B cell (primary cell): ENCODE measurements around the gene OR2B3. TPM values are rescaled to one million over a fixed set of nuclear protein-coding genes. Genes with fewer than 3 reads are reported as not detected.

ENCODE experiments used
- ATAC-seq: fragments of 200-7000 bp; cut with Tn5 transposase; one replicate; pipeline ENCODE4 v1.10.0; 2021; ENCODE audit warnings: low read depth, mild to moderate bottlenecking, moderate number of reproducible peaks, moderate library complexity
- CTCF ChIA-PET: fragments of 350-600 bp; sonication (Branson Sonifier 250); formaldehyde crosslinking; loops from one replicate; lab custom pipeline; 2021; ENCODE audit warnings: antibody characterized with exemption, inconsistent platforms; lab: Charles Lee
- POLR2A ChIA-PET: fragments of 350-600 bp; sonication (Branson Sonifier 250); formaldehyde crosslinking; loops from one replicate; lab custom pipeline; 2021; ENCODE audit warnings: antibody characterized with exemption; lab: Charles Lee
- DNase-seq: peaks from one replicate; pipeline ENCODE4 v3.0.0; 2013
- H2AFZ ChIP-seq: 2 replicates; pipeline ENCODE4 v1.6.1; 2012; ENCODE audit warnings: mild to moderate bottlenecking, low read depth, low read length; ENCODE audit not compliant: insufficient read depth, poor library complexity, severe bottlenecking
- H3K27ac ChIP-seq, 2 donors: 1 replicate in 1 of 2; 2 replicates in 1 of 2; pipeline ENCODE4 v1.5.1; 2012 to 2013; ENCODE audit warnings: low read length in 2 of 2, mild to moderate bottlenecking in 2 of 2, moderate library complexity in 1 of 2
- H3K27me3 ChIP-seq, 4 experiments: fragments of 200-600 bp in 1 of 4; sonication (generic) in 1 of 4; replicated peaks in 1 of 4; 1 replicate in 2 of 4; 2 replicates in 2 of 4; pipeline versions ENCODE4 v1.6.1 to v1.7.0; 2013 to 2016; ENCODE audit warnings: low read length in 3 of 4, mild to moderate bottlenecking in 2 of 4, mixed read lengths in 1 of 4, moderate library complexity in 1 of 4; ENCODE audit not compliant: insufficient read depth in 4 of 4, control insufficient read depth in 3 of 4; ENCODE audit errors: control extremely low read depth in 1 of 4
- H3K36me3 ChIP-seq, 2 experiments: replicated peaks in 1 of 2; 1 replicate in 1 of 2; 2 replicates in 1 of 2; pipeline versions ENCODE4 v1.6.1 to v1.7.1; 2013; ENCODE audit warnings: low read length in 1 of 2; ENCODE audit not compliant: insufficient read depth in 2 of 2, control insufficient read depth in 1 of 2; ENCODE audit errors: control extremely low read depth in 1 of 2, extremely low read depth in 1 of 2
- H3K4me1 ChIP-seq, 2 donors: fragments of 200-600 bp in 1 of 2; sonication (generic) in 1 of 2; 1 replicate in 1 of 2; 2 replicates in 1 of 2; pipeline versions ENCODE4 v1.5.1 to v1.6.1; 2013 to 2017; ENCODE audit warnings: low read length in 2 of 2; ENCODE audit not compliant: control insufficient read depth in 2 of 2, insufficient read depth in 2 of 2
- H3K4me2 ChIP-seq: replicated peaks from 2 replicates; pipeline ENCODE3; 2012; ENCODE audit warnings: mild to moderate bottlenecking, low read depth, low read length; ENCODE audit not compliant: poor library complexity, severe bottlenecking
- H3K4me3 ChIP-seq, 5 experiments: fragments of 200-600 bp in 1 of 5; sonication (generic) in 1 of 5; 1 replicate in 3 of 5; 2 replicates in 2 of 5; pipeline versions ENCODE4 v1.5.1 to v1.7.0; 2011 to 2016; ENCODE audit warnings: low read length in 4 of 5, mild to moderate bottlenecking in 4 of 5, low read depth in 2 of 5, control low read depth in 1 of 5, moderate library complexity in 1 of 5; ENCODE audit not compliant: insufficient read depth in 1 of 5; ENCODE audit errors: control extremely low read depth in 1 of 5, extremely low read depth in 1 of 5
- H3K79me2 ChIP-seq: fragments of 200-600 bp; sonication (generic); one replicate; pipeline ENCODE4 v1.6.0; 2016; ENCODE audit warnings: low read length; ENCODE audit not compliant: control insufficient read depth, insufficient read depth
- H3K9ac ChIP-seq: fragments of 200-600 bp; sonication (generic); 2 replicates; pipeline ENCODE4 v1.6.1; 2017; ENCODE audit warnings: mild to moderate bottlenecking, low read length, moderate library complexity
- H3K9me3 ChIP-seq, 3 donors: one replicate each; pipeline versions ENCODE4 v1.6.1 to v1.7.1; 2013; ENCODE audit warnings: low read length in 2 of 3; ENCODE audit not compliant: control insufficient read depth in 2 of 3, insufficient read depth in 1 of 3; ENCODE audit errors: control extremely low read depth in 1 of 3
- H4K20me1 ChIP-seq: 2 replicates; pipeline ENCODE4 v1.6.0; 2012; ENCODE audit warnings: mild to moderate bottlenecking, low read length; ENCODE audit not compliant: insufficient read depth, control insufficient read depth, poor library complexity, severe bottlenecking
- H3K27ac Mint-ChIP-seq: one replicate; pipeline ENCODE4 v1.8.0; 2021; ENCODE audit warnings: mixed read lengths
- H3K27me3 Mint-ChIP-seq: one replicate; pipeline ENCODE4 v1.8.0; 2021; ENCODE audit warnings: mixed read lengths
- H3K4me1 Mint-ChIP-seq: one replicate; pipeline ENCODE4 v1.8.0; 2021; ENCODE audit warnings: mixed read lengths
- H3K4me3 Mint-ChIP-seq: one replicate; pipeline ENCODE4 v1.8.0; 2021; ENCODE audit warnings: mixed read lengths
- H3K9me3 Mint-ChIP-seq: one replicate; pipeline ENCODE4 v1.8.0; 2022; ENCODE audit warnings: mixed read lengths; ENCODE audit not compliant: insufficient read depth
- EZH2 ChIP-seq: IDR thresholded peaks from 2 replicates; pipeline ENCODE4 v1.6.1; 2012; ENCODE audit warnings: borderline replicate concordance, low read depth, mild to moderate bottlenecking, moderate library complexity, low read length; ENCODE audit not compliant: insufficient read depth, poor library complexity, severe bottlenecking
- WGBS: methylation state at CpG from one replicate; pipeline ENCODE4 v1.1.5; 2013; ENCODE audit warnings: missing lambda C conversion rate; ENCODE audit not compliant: insufficient coverage; 5-methylcytosine and 5-hydroxymethylcytosine counted together
- intact Hi-C: fragments of 100-400 bp; cut with micrococcal nuclease; formaldehyde crosslinking; loops from one replicate; pipeline ENCODE4 v1.10.0; 2022
- polyA plus RNA-seq: library from polyadenylated mRNA; depleted of rRNA; stranded (reverse); fragments of >200 nt; gene quantifications from 2 replicates; pipeline ENCODE4 v1.2.3, GENCODE V29; 2012
- total RNA-seq, 2 donors: library from RNA; stranded (reverse); fragments of 120-200 nt in 1 of 2; gene quantifications; 1 replicate in 1 of 2; 2 replicates in 1 of 2; pipeline versions ENCODE4 v1.2.3 to v1.2.4, GENCODE V29; 2013 to 2022
- TF ChIP-seq, protein P1 (sequence below): fragments of 200-600 bp; IDR thresholded peaks from one replicate; pipeline ENCODE4 v1.8.0; 2022; ENCODE audit warnings: antibody characterized with exemption, mild to moderate bottlenecking

OR2B3 gene
- total and polyA plus RNA-seq, 2 donors (not counting 1 experiment from before 2014, with no cell fraction given) = not detected

GRCh38 chr6:29071831-29072723 lies 15.0 kb downstream of the OR2B3 start:
- H3K9me3 Mint-ChIP-seq = peaks cover 5% of the 10 kb centered on the region
- TF ChIP-seq EZH2 = no peak
- TF ChIP-seq, protein P1, sequence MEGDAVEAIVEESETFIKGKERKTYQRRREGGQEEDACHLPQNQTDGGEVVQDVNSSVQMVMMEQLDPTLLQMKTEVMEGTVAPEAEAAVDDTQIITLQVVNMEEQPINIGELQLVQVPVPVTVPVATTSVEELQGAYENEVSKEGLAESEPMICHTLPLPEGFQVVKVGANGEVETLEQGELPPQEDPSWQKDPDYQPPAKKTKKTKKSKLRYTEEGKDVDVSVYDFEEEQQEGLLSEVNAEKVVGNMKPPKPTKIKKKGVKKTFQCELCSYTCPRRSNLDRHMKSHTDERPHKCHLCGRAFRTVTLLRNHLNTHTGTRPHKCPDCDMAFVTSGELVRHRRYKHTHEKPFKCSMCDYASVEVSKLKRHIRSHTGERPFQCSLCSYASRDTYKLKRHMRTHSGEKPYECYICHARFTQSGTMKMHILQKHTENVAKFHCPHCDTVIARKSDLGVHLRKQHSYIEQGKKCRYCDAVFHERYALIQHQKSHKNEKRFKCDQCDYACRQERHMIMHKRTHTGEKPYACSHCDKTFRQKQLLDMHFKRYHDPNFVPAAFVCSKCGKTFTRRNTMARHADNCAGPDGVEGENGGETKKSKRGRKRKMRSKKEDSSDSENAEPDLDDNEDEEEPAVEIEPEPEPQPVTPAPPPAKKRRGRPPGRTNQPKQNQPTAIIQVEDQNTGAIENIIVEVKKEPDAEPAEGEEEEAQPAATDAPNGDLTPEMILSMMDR = peak; percentile 40
- no peak overlapping the region for H3K27ac Mint-ChIP-seq
- no peak overlapping the region for H3K4me3 Mint-ChIP-seq
- Histone ChIP-seq H4K20me1 (no peaks in the 10 kb centered on the region), H3K36me3 (no peaks in the 10 kb centered on the region), H3K4me2 (no peak overlapping the region), H3K79me2 (no peaks in the 10 kb centered on the region), H3K9ac (no peak overlapping the region), H2AFZ (no peak overlapping the region), H3K9me3 (no peaks in the 10 kb centered on the region), H3K4me1 (no peaks in the 10 kb centered on the region), H3K27me3 (peaks cover 0 to 9% (median 2%) of the 10 kb centered on the region in 4 experiments), H3K4me3 (no peak overlapping the region), H3K27ac (no peak overlapping the region)
- H3K27me3 Mint-ChIP-seq = peaks cover 24% of the 10 kb centered on the region
- no peak for ATAC-seq
- 43% methylated on average over 5 of the region's 9 CpGs for WGBS
- CTCF ChIA-PET = no interaction called here
- H3K4me1 Mint-ChIP-seq = no peaks in the 10 kb centered on the region
- intact Hi-C loops = no loop called here
- DNase-seq = peak; percentile 17
- POLR2A ChIA-PET = no interaction called here

DNA sequence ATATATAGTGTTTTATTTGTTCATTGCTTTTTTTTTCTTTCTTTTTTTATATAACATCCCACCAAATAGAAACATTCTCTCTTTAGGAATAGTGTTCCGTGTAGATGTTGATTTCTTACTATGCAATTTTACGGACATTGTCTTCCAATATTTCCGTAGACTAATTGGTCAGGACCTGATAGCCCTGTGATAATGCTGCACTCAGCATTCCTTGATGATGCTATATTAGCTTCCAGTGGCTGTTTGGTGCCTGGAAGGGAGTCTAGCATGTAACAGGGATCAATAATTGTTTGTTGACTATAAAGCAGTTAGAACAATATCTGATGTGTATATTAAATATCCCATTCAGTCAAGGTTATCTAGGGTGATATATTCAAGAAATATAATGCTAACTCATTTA lies 35.4 kb downstream of the OR2B3 start:
- H3K4me1 Mint-ChIP-seq = no peaks in the 10 kb centered on the region
- H3K9me3 ChIP-seq = no peaks in the 10 kb centered on the region
- H3K36me3 ChIP-seq = no peaks in the 10 kb centered on the region
- no peak for ATAC-seq
- WGBS = 94% methylated on average over 3 of the region's 3 CpGs
- no peak overlapping the region for H3K4me3 Mint-ChIP-seq
- H3K4me2 ChIP-seq = no peak overlapping the region
- intact Hi-C loops = no loop called here
- no peak overlapping the region for H3K27ac ChIP-seq
- peaks cover 36% of the 10 kb centered on the region for H3K27me3 Mint-ChIP-seq
- no peaks in the 10 kb centered on the region for H4K20me1 ChIP-seq
- H3K4me3 ChIP-seq = no peak overlapping the region
- H3K9ac ChIP-seq = no peak overlapping the region
- no peak overlapping the region for H2AFZ ChIP-seq
- CTCF ChIA-PET = no interaction called here
- TF ChIP-seq, protein P1 = no peak
- no peak for TF ChIP-seq EZH2
- peaks cover 6% of the 10 kb centered on the region for H3K9me3 Mint-ChIP-seq
- DNase-seq = no peak
- no peak overlapping the region for H3K27ac Mint-ChIP-seq
- POLR2A ChIA-PET = no interaction called here
- peaks cover 0 to 6% (median 0%) of the 10 kb centered on the region in 4 experiments for H3K27me3 ChIP-seq
- no peaks in the 10 kb centered on the region for H3K4me1 ChIP-seq
- H3K79me2 ChIP-seq = no peaks in the 10 kb centered on the region
